Subcutaneous adipose tissue (tissue), 4 donors: ENCODE results near the gene KLHL36. TPM values are rescaled to one million over a fixed set of nuclear protein-coding genes. Genes with fewer than 3 reads are reported as not detected.

Experiments
- total RNA-seq, 4 donors: library from RNA; depleted of rRNA; stranded (reverse); fragments of >200 nt; gene quantifications; one replicate each; pipeline ENCODE4 v1.1.0, GENCODE V29; 2016
- TF ChIP-seq, protein P1 (sequence below): fragments of 450-650 bp; IDR thresholded peaks from one replicate; pipeline ENCODE4 v1.5.1; 2016; ENCODE audit warnings: low read depth, mild to moderate bottlenecking, control low read depth, antibody characterized with exemption, moderate library complexity

Gene KLHL36
- total RNA-seq, 4 donors from 2014 or later = 43.4 to 108 (median 68.5) TPM

GRCh38 chr16:84709609-84710008 lies 61.3 kb downstream of the KLHL36 start:
- TF ChIP-seq, protein P1, sequence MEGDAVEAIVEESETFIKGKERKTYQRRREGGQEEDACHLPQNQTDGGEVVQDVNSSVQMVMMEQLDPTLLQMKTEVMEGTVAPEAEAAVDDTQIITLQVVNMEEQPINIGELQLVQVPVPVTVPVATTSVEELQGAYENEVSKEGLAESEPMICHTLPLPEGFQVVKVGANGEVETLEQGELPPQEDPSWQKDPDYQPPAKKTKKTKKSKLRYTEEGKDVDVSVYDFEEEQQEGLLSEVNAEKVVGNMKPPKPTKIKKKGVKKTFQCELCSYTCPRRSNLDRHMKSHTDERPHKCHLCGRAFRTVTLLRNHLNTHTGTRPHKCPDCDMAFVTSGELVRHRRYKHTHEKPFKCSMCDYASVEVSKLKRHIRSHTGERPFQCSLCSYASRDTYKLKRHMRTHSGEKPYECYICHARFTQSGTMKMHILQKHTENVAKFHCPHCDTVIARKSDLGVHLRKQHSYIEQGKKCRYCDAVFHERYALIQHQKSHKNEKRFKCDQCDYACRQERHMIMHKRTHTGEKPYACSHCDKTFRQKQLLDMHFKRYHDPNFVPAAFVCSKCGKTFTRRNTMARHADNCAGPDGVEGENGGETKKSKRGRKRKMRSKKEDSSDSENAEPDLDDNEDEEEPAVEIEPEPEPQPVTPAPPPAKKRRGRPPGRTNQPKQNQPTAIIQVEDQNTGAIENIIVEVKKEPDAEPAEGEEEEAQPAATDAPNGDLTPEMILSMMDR = no peak

GRCh38 chr16:84710686-84711085 lies 62.4 kb downstream of the KLHL36 start:
- TF ChIP-seq, protein P1 = no peak

Other genes with a start within 250 kb of the KLHL36 start
- 10 to 100 TPM in 3 of 4 donors, 1 to 10 TPM in 1; 4.2 to 14.3 (median 11.8) TPM for gene MEAK7, start 143.9 kb upstream of the KLHL36 start, total RNA-seq
- 100 to 1,000 TPM in 1 of 4 donors, 10 to 100 TPM in 3; 27.5 to 114 (median 59.7) TPM for gene COTL1, start 30.4 kb upstream of the KLHL36 start, total RNA-seq
- gene USP10, start 51.5 kb downstream of the KLHL36 start, total RNA-seq = 10 to 100 TPM; 29.7 to 85.1 (median 43.5) TPM
- gene CRISPLD2, start 171.5 kb downstream of the KLHL36 start, total RNA-seq = 100 to 1,000 TPM in 3 of 4 donors, 10 to 100 TPM in 1; 66.0 to 160 (median 116) TPM